Stimulated activated CD8-positive, alpha-beta memory T cell treated with anti-CD3 and anti-CD28 coated beads, Interleukin-2, amount 100 ng/mL, for 1 hour (primary cell): Measurements from ENCODE around the gene ZNF316.
"Not testable (repeated sequence)": the region's sequence is repeated elsewhere in the genome, so short reads cannot be mapped to it uniquely, and the experiment has no call there.

Source experiments
- DNase-seq, 2 donors: peaks; one replicate each; pipeline ENCODE4 v3.0.0-alpha.2; 2020; ENCODE audit warnings: low read depth in 2 of 2

ZNF316 gene

GRCh38 chr7:6647080-6647479 is 10.0 kb downstream of the ZNF316 start:
- no peak for DNase-seq

- no peak for DNase-seq
Measured at GRCh38 chr7:6647541-6647940, 10.4 kb downstream of the ZNF316 start.

- no peak for DNase-seq
Measured at GRCh38 chr7:6648066-6648814, 11.1 kb downstream of the ZNF316 start.

GRCh38 chr7:6648815-6649104 is 11.6 kb downstream of the ZNF316 start:
- DNase-seq: no peak

GRCh38 chr7:6649241-6649961 is 12.3 kb downstream of the ZNF316 start:
- DNase-seq: no peak

- no peak for DNase-seq
Measured at GRCh38 chr7:6650086-6650485, 13.0 kb downstream of the ZNF316 start.

- no peak for DNase-seq
Measured at GRCh38 chr7:6650521-6651011, 13.4 kb downstream of the ZNF316 start.

- DNase-seq: no peak
Measured at GRCh38 chr7:6651851-6652445, 14.8 kb downstream of the ZNF316 start.

GRCh38 chr7:6652446-6653011 is 15.4 kb downstream of the ZNF316 start:
- DNase-seq: no peak

- no peak for DNase-seq
Measured at GRCh38 chr7:6653071-6654003, 16.2 kb downstream of the ZNF316 start.

- no peak for DNase-seq
Measured at GRCh38 chr7:6654113-6654841, 17.2 kb downstream of the ZNF316 start.

GRCh38 chr7:6654842-6655610 is 17.9 kb downstream of the ZNF316 start:
- DNase-seq: no peak

- DNase-seq: no peak
Measured at GRCh38 chr7:6655636-6656385, 18.7 kb downstream of the ZNF316 start.

- DNase-seq: no peak
Measured at GRCh38 chr7:6656413-6656812, 19.3 kb downstream of the ZNF316 start.

GRCh38 chr7:6658618-6659345 is 21.7 kb downstream of the ZNF316 start:
- no peak for DNase-seq

GRCh38 chr7:6670851-6671250 is 33.7 kb downstream of the ZNF316 start:
- not testable (repeated sequence) for DNase-seq

GRCh38 chr7:6675807-6676405 is 38.8 kb downstream of the ZNF316 start:
- no peak for DNase-seq

- DNase-seq: no peak
Measured at GRCh38 chr7:6680146-6680545, 43.0 kb downstream of the ZNF316 start.
